ENCODE data around the gene LIPE. TPM values are rescaled to one million over a fixed set of nuclear protein-coding genes. Genes with fewer than 3 reads are reported as not detected.

Gene LIPE
- total RNA-seq, 4 donors from 2014 or later: 1,365 to 4,468 (median 1,601) TPM

- TF ChIP-seq CTCF (IDR thresholded peaks at IDR 0.05; ENCODE audit: low read depth): no peak
Observed at GRCh38 chr19:42428676-42429075, 1.5 kb upstream of the LIPE start.

GRCh38 chr19:42426643-42427042, 545 bp downstream of the LIPE start:
- TF ChIP-seq CTCF (IDR thresholded peaks at IDR 0.05; ENCODE audit: low read depth): no peak

- no peak for TF ChIP-seq CTCF (IDR thresholded peaks at IDR 0.05; ENCODE audit: low read depth)
Observed at GRCh38 chr19:42424712-42425131, 2.5 kb downstream of the LIPE start.

- no peak for TF ChIP-seq CTCF (IDR thresholded peaks at IDR 0.05; ENCODE audit: low read depth)
Observed at GRCh38 chr19:42424345-42424707, 2.9 kb downstream of the LIPE start.

- TF ChIP-seq CTCF (IDR thresholded peaks at IDR 0.05; ENCODE audit: low read depth): no peak
Observed at GRCh38 chr19:42423462-42424344, 3.5 kb downstream of the LIPE start.

- TF ChIP-seq CTCF (IDR thresholded peaks at IDR 0.05; ENCODE audit: low read depth): no peak
Observed at GRCh38 chr19:42422901-42423461, 4.2 kb downstream of the LIPE start.

GRCh38 chr19:42422092-42422900, 4.9 kb downstream of the LIPE start:
- TF ChIP-seq CTCF (IDR thresholded peaks at IDR 0.05; ENCODE audit: low read depth): no peak

Measured in subcutaneous adipose tissue (tissue), 4 donors.